ENCODE results near the gene PCDH17. TPM values are rescaled to one million over a fixed set of nuclear protein-coding genes. Genes with fewer than 3 reads are reported as not detected.

The PCDH17 gene
- total RNA-seq, 1 experiment from 2014 or later, result not detected

DNA sequence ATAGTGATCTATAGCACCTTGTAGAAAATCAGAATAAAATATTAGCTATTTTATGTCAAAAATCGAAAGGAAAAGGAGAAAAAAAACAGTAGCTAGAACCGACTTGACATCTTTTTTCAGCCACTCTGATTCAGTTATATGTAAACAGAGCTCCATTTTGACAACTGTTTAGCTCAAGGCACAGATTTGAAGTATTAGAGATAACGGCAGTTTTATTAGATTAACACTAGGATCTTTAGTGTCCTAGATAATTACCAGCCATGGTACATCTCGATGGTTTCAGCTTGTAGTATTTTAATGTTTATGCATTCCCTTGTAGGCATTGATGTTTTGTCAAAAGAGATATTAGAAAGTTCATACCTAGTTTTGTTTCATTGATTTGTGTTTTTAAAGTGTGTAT lies 67.3 kb downstream of the PCDH17 start:
- Histone ChIP-seq H3K79me2 (ENCODE audit: low read depth) (no peaks in the 10 kb centered on the region), H4K20me1 (ENCODE audit: insufficient read depth) (no peaks in the 10 kb centered on the region), H3K27ac (no peak overlapping the region), H3K9me2 (ENCODE audit: insufficient read depth) (no peaks in the 10 kb centered on the region), H3K27me3 (ENCODE audit: insufficient read depth, low read depth) (no peaks in the 10 kb centered on the region), H3F3A (ENCODE audit: insufficient read depth, low read depth) (no peaks in the 10 kb centered on the region), H3K4me2 (no peak overlapping the region), H2AFZ (no peak overlapping the region), H3K9me3 (ENCODE audit: insufficient read depth, low read depth) (no peaks in the 10 kb centered on the region), H3K4me1 (replicated peaks; ENCODE audit: insufficient read depth) (no peaks in the 10 kb centered on the region), H3K4me3 (no peak overlapping the region), H3K36me3 (ENCODE audit: low read depth) (no peaks in the 10 kb centered on the region)
- POLR2A ChIA-PET (ENCODE audit: unreplicated experiment), result interaction anchor here (0.6 kb wide), 1 partner anchor 98 kb away, joined by 11 read pairs; no protein-coding TSS in a partner anchor
- CTCF ChIA-PET, result no interaction called here
- intact Hi-C loops (cut with micrococcal nuclease; ENCODE audit: unreplicated experiment), result no loop called here
- TF ChIP-seq EZH2 (IDR thresholded peaks at IDR 0.05; ENCODE audit: low read depth), result no peak
- TF ChIP-seq CTCF (conservative IDR thresholded peaks at IDR 0.05), result no peak
- no TSS peak for BruUV-seq (replicated peaks)
- DNase-seq, result no peak

GRCh38 chr13:57704031-57704430 lies 72.5 kb downstream of the PCDH17 start:
- CTCF ChIA-PET, result no interaction called here
- no peak overlapping the region for H3K27ac ChIP-seq

GRCh38 chr13:57716295-57716694 lies 84.8 kb downstream of the PCDH17 start:
- no peaks in the 10 kb centered on the region for H3K36me3 ChIP-seq (ENCODE audit: low read depth)
- no peaks in the 10 kb centered on the region for H3K4me1 ChIP-seq (replicated peaks; ENCODE audit: insufficient read depth)
- H3F3A ChIP-seq (ENCODE audit: insufficient read depth, low read depth), result no peaks in the 10 kb centered on the region
- no peak overlapping the region for H2AFZ ChIP-seq
- no peak overlapping the region for H3K4me3 ChIP-seq
- no peak overlapping the region for H3K27ac ChIP-seq
- intact Hi-C loops (cut with micrococcal nuclease; ENCODE audit: unreplicated experiment), result no loop called here
- H3K27me3 ChIP-seq (ENCODE audit: insufficient read depth, low read depth), result no peaks in the 10 kb centered on the region
- no peaks in the 10 kb centered on the region for H3K79me2 ChIP-seq (ENCODE audit: low read depth)
- no peaks in the 10 kb centered on the region for H4K20me1 ChIP-seq (ENCODE audit: insufficient read depth)
- no peak overlapping the region for H3K4me2 ChIP-seq
- CTCF ChIA-PET, result no interaction called here
- BruUV-seq (replicated peaks), result no TSS peak
- POLR2A ChIA-PET (ENCODE audit: unreplicated experiment), result no interaction called here
- no peak for DNase-seq
- H3K9me2 ChIP-seq (ENCODE audit: insufficient read depth), result no peaks in the 10 kb centered on the region
- no peaks in the 10 kb centered on the region for H3K9me3 ChIP-seq (ENCODE audit: insufficient read depth, low read depth)
- TF ChIP-seq EZH2 (IDR thresholded peaks at IDR 0.05; ENCODE audit: low read depth) (no peak), CTCF (conservative IDR thresholded peaks at IDR 0.05) (no peak)

More at GRCh38 chr13:57704031-57704430, 72.5 kb downstream of the PCDH17 start:
- Histone ChIP-seq H3K4me1 (replicated peaks; ENCODE audit: insufficient read depth) (no peaks in the 10 kb centered on the region), H3K4me3 (no peak overlapping the region), H3K36me3 (ENCODE audit: low read depth) (no peaks in the 10 kb centered on the region), H3F3A (ENCODE audit: insufficient read depth, low read depth) (no peaks in the 10 kb centered on the region), H3K27me3 (ENCODE audit: insufficient read depth, low read depth) (no peaks in the 10 kb centered on the region), H4K20me1 (ENCODE audit: insufficient read depth) (no peaks in the 10 kb centered on the region), H3K79me2 (ENCODE audit: low read depth) (no peaks in the 10 kb centered on the region), H2AFZ (no peak overlapping the region), H3K4me2 (no peak overlapping the region), H3K9me2 (ENCODE audit: insufficient read depth) (no peaks in the 10 kb centered on the region), H3K9me3 (ENCODE audit: insufficient read depth, low read depth) (no peaks in the 10 kb centered on the region)
- DNase-seq, result no peak
- POLR2A ChIA-PET (ENCODE audit: unreplicated experiment), result no interaction called here
- no peak for TF ChIP-seq CTCF (conservative IDR thresholded peaks at IDR 0.05)
- intact Hi-C loops (cut with micrococcal nuclease; ENCODE audit: unreplicated experiment), result no loop called here
- no TSS peak for BruUV-seq (replicated peaks)

Measured in PC-9 (cell line).